ENCODE measurements around the gene APOBEC3A. TPM values are rescaled to one million over a fixed set of nuclear protein-coding genes. Genes with fewer than 3 reads are reported as not detected.

APOBEC3A gene
- total RNA-seq, 1 donor from 2014 or later = not detected

Other genes with a start within 250 kb of the APOBEC3A start
- gene SUN2, start 201.6 kb upstream of the APOBEC3A start, total RNA-seq = 181 and 248 TPM in 2 replicates
- gene DNAL4, start 163.5 kb upstream of the APOBEC3A start, total RNA-seq = 18.9 and 20.1 TPM in 2 replicates
- gene NPTXR, start 113.6 kb upstream of the APOBEC3A start, total RNA-seq = 0.47 and 0.96 TPM in 2 replicates
- 26.1 and 32.1 TPM in 2 replicates for gene CBX6, start 85.4 kb upstream of the APOBEC3A start, total RNA-seq
- 0.21 and 0.24 TPM in 2 replicates for gene APOBEC3B, start 24.7 kb downstream of the APOBEC3A start, total RNA-seq
- 5.4 and 6.4 TPM in 2 replicates for gene APOBEC3C, start 56.6 kb downstream of the APOBEC3A start, total RNA-seq
- 0.21 TPM in 1 of 2 replicates, not detected in the other for gene APOBEC3D, start 63.5 kb downstream of the APOBEC3A start, total RNA-seq
- gene APOBEC3F, start 83.3 kb downstream of the APOBEC3A start, total RNA-seq = 0.08 and 0.21 TPM in 2 replicates
- gene APOBEC3G, start 119.7 kb downstream of the APOBEC3A start, total RNA-seq = 3.9 TPM in 2 replicates
- gene APOBEC3H, start 139.6 kb downstream of the APOBEC3A start, total RNA-seq = not detected in 2 replicates
- 5.3 and 5.5 TPM in 2 replicates for gene CBX7, start 195.1 kb downstream of the APOBEC3A start, total RNA-seq